ENCODE measurements around the gene CYP21A2. TPM values are rescaled to one million over a fixed set of nuclear protein-coding genes. Genes with fewer than 3 reads are reported as not detected.

Gene CYP21A2
- total RNA-seq, 1 experiment from 2014 or later = 0.33 TPM

GRCh38 chr6:32068867-32069266, 30.7 kb downstream of the CYP21A2 start:
- H3F3A ChIP-seq (ENCODE audit: insufficient read depth, low read depth) = no peaks in the 10 kb centered on the region
- no peaks in the 10 kb centered on the region for H3K36me3 ChIP-seq (ENCODE audit: low read depth)
- TF ChIP-seq, protein P1, sequence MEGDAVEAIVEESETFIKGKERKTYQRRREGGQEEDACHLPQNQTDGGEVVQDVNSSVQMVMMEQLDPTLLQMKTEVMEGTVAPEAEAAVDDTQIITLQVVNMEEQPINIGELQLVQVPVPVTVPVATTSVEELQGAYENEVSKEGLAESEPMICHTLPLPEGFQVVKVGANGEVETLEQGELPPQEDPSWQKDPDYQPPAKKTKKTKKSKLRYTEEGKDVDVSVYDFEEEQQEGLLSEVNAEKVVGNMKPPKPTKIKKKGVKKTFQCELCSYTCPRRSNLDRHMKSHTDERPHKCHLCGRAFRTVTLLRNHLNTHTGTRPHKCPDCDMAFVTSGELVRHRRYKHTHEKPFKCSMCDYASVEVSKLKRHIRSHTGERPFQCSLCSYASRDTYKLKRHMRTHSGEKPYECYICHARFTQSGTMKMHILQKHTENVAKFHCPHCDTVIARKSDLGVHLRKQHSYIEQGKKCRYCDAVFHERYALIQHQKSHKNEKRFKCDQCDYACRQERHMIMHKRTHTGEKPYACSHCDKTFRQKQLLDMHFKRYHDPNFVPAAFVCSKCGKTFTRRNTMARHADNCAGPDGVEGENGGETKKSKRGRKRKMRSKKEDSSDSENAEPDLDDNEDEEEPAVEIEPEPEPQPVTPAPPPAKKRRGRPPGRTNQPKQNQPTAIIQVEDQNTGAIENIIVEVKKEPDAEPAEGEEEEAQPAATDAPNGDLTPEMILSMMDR (conservative IDR thresholded peaks at IDR 0.05) = no peak
- no peak for TF ChIP-seq EZH2 (IDR thresholded peaks at IDR 0.05; ENCODE audit: low read depth)
- DNase-seq = no peak
- ChIA-PET POLR2A (ENCODE audit: unreplicated experiment) (no interaction called here), CTCF (no interaction called here)
- H3K4me1 ChIP-seq (replicated peaks; ENCODE audit: insufficient read depth) = no peaks in the 10 kb centered on the region
- no peaks in the 10 kb centered on the region for H4K20me1 ChIP-seq (ENCODE audit: insufficient read depth)
- H3K27me3 ChIP-seq (ENCODE audit: insufficient read depth, low read depth) = no peaks in the 10 kb centered on the region
- no peak overlapping the region for H3K4me3 ChIP-seq
- no peak overlapping the region for H3K4me2 ChIP-seq
- no peak overlapping the region for H2AFZ ChIP-seq
- no peaks in the 10 kb centered on the region for H3K9me3 ChIP-seq (ENCODE audit: insufficient read depth, low read depth)
- no TSS peak for BruUV-seq (replicated peaks)
- no peaks in the 10 kb centered on the region for H3K79me2 ChIP-seq (ENCODE audit: low read depth)
- no peaks in the 10 kb centered on the region for H3K9me2 ChIP-seq (ENCODE audit: insufficient read depth)
- H3K27ac ChIP-seq = no peak overlapping the region
- intact Hi-C loops (cut with micrococcal nuclease; ENCODE audit: unreplicated experiment) = no loop called here

DNA sequence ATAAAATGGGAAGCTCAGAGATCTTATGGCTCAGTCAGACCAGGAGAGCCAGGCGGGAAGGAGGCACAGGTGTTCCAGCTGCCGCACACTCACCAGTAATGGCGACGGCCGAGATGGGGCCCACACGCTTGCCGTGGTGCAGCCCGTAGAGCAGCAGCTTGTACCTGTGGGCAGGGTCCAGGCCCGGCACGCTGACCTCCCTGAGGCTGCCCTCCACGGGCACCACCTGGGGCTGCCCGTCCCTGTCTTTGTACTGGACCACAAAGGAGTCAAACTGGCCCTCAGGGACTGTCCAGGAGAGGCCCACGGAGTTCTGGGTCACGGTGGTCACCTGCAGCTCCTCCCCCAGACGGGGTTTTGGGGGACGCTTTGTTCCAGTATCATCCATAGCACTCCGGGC, 31.2 kb downstream of the CYP21A2 start:
- TF ChIP-seq, protein P1 (conservative IDR thresholded peaks at IDR 0.05) = no peak
- TF ChIP-seq EZH2 (IDR thresholded peaks at IDR 0.05; ENCODE audit: low read depth) = no peak
- Histone ChIP-seq H3K4me2 (no peak overlapping the region), H3K79me2 (ENCODE audit: low read depth) (no peaks in the 10 kb centered on the region), H3K4me3 (no peak overlapping the region), H3K4me1 (replicated peaks; ENCODE audit: insufficient read depth) (no peaks in the 10 kb centered on the region), H3K9me3 (ENCODE audit: insufficient read depth, low read depth) (no peaks in the 10 kb centered on the region), H3K36me3 (ENCODE audit: low read depth) (no peaks in the 10 kb centered on the region), H4K20me1 (ENCODE audit: insufficient read depth) (no peaks in the 10 kb centered on the region), H3K9me2 (ENCODE audit: insufficient read depth) (no peaks in the 10 kb centered on the region), H3F3A (ENCODE audit: insufficient read depth, low read depth) (no peaks in the 10 kb centered on the region), H3K27ac (no peak overlapping the region), H3K27me3 (ENCODE audit: insufficient read depth, low read depth) (no peaks in the 10 kb centered on the region), H2AFZ (no peak overlapping the region)
- DNase-seq = no peak
- no TSS peak for BruUV-seq (replicated peaks)
- ChIA-PET CTCF (no interaction called here), POLR2A (ENCODE audit: unreplicated experiment) (no interaction called here)
- intact Hi-C loops (cut with micrococcal nuclease; ENCODE audit: unreplicated experiment) = no loop called here

DNA sequence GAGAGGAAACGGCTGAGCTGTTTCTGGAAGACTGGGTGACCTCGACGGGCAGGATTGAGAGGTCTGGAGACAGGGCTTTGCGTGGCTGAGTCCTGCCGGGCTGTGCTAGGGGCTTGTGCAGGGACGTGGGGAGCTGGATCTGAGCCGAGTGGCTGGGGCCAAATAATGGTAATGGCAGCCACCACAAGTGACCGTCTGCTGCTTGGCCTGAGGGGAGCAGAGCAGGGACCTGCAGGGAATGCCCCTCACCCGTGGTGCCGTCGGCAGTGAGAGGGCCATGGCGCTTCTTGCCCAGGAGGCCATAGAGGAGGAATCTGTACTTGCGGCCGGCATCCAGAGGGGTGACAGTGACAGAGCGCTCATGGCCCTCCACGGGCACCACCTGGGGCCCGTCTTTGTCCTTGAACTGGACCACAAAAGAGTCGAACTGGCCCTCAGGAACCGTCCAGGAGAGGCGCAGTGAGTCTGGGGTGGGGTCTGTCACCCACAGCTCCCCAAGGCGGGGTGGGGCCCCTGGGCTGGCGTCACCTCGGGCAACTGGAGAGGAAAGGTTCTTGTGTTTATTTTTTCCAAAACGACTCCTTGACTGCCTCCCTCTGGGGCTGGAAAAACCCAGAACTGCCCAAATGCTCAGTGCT, 31.8 kb downstream of the CYP21A2 start:
- intact Hi-C loops (cut with micrococcal nuclease; ENCODE audit: unreplicated experiment) = no loop called here
- TF ChIP-seq EZH2 (IDR thresholded peaks at IDR 0.05; ENCODE audit: low read depth) = no peak
- TF ChIP-seq, protein P1 (conservative IDR thresholded peaks at IDR 0.05) = no peak
- CTCF ChIA-PET = no interaction called here

More for the DNA sequence above, 31.8 kb downstream of the CYP21A2 start:
- no peak overlapping the region for H3K4me3 ChIP-seq
- POLR2A ChIA-PET (ENCODE audit: unreplicated experiment) = no interaction called here
- no peak overlapping the region for H3K4me2 ChIP-seq
- no TSS peak for BruUV-seq (replicated peaks)
- H3K27ac ChIP-seq = no peak overlapping the region
- DNase-seq = no peak
- no peaks in the 10 kb centered on the region for H3K9me3 ChIP-seq (ENCODE audit: insufficient read depth, low read depth)
- H2AFZ ChIP-seq = no peak overlapping the region
- H3K79me2 ChIP-seq (ENCODE audit: low read depth) = no peaks in the 10 kb centered on the region
- H3F3A ChIP-seq (ENCODE audit: insufficient read depth, low read depth) = peaks cover under 1% of the 10 kb centered on the region; the same call in 1 of the 2 replicates
- H3K36me3 ChIP-seq (ENCODE audit: low read depth) = no peaks in the 10 kb centered on the region
- no peaks in the 10 kb centered on the region for H3K4me1 ChIP-seq (replicated peaks; ENCODE audit: insufficient read depth)
- H3K27me3 ChIP-seq (ENCODE audit: insufficient read depth, low read depth) = no peaks in the 10 kb centered on the region
- no peaks in the 10 kb centered on the region for H4K20me1 ChIP-seq (ENCODE audit: insufficient read depth)
- H3K9me2 ChIP-seq (ENCODE audit: insufficient read depth) = no peaks in the 10 kb centered on the region

Measured in PC-9 (cell line).